DOHH2 (cell line): ENCODE data around the gene SERHL2.
"Not testable (repeated sequence)": the region's sequence is repeated elsewhere in the genome, so short reads cannot be mapped to it uniquely, and the experiment has no call there.

Experiments used
- EZH2phosphoT487 ChIP-seq: fragments of 200-600 bp; sonication (generic); IDR thresholded peaks from 2 replicates; pipeline ENCODE4 v1.6.1; 2017; ENCODE audit warnings: borderline replicate concordance, mild to moderate bottlenecking, antibody characterized with exemption, low read length, moderate library complexity, mixed read lengths
- TF ChIP-seq, protein P1 (sequence below): fragments of 200-600 bp; sonication (generic); IDR thresholded peaks from one replicate; pipeline ENCODE4 v1.5.1; 2014; ENCODE audit warnings: antibody characterized with exemption, mild to moderate bottlenecking, low read depth, low read length; ENCODE audit not compliant: poor library complexity, severe bottlenecking

DNA sequence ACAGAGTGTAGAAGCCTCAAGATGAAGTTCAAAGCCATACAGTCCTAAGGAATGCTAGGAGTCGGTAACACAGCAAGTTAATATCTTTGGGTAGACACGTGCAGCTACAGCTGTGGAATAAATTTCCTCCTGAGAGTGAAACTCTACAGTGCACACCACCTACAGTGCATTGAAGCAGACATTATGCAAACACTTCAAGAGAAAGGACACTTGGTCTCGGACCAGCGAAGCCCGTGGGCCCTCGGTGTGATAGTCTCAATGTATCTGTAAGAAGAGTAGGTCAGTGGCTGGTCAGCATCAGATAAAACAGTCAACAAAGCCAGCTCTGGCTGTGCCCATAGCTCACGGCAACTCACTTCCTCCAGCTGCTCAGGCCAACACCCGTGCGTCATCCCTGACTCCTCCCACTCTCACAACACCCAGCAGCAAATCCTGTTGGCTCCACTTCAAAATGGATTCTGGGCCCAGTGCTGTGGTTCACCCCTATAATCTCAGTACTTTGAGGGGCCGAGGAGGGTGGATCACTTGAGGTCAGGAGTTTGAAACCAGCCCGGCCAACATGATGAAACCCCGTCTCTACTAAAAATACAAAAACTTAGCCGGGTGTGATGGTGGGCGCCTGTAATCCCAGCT lies 16.4 kb upstream of the SERHL2 start:
- TF ChIP-seq, protein P1, sequence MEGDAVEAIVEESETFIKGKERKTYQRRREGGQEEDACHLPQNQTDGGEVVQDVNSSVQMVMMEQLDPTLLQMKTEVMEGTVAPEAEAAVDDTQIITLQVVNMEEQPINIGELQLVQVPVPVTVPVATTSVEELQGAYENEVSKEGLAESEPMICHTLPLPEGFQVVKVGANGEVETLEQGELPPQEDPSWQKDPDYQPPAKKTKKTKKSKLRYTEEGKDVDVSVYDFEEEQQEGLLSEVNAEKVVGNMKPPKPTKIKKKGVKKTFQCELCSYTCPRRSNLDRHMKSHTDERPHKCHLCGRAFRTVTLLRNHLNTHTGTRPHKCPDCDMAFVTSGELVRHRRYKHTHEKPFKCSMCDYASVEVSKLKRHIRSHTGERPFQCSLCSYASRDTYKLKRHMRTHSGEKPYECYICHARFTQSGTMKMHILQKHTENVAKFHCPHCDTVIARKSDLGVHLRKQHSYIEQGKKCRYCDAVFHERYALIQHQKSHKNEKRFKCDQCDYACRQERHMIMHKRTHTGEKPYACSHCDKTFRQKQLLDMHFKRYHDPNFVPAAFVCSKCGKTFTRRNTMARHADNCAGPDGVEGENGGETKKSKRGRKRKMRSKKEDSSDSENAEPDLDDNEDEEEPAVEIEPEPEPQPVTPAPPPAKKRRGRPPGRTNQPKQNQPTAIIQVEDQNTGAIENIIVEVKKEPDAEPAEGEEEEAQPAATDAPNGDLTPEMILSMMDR: not testable (repeated sequence)
- not testable (repeated sequence) for TF ChIP-seq EZH2phosphoT487
